GM23248 (cell line): Measurements from ENCODE around the gene METRNL.
"Not testable (repeated sequence)": the region's sequence is repeated elsewhere in the genome, so short reads cannot be mapped to it uniquely, and the experiment has no call there.

ENCODE experiments used
- EZH2 ChIP-seq: fragments of 200-600 bp; sonication (generic); IDR thresholded peaks from 2 replicates; pipeline ENCODE4 v1.6.1; 2018; ENCODE audit warnings: antibody characterized with exemption, mild to moderate bottlenecking; ENCODE audit not compliant: insufficient read depth, poor library complexity, severe bottlenecking
- EZH2phosphoT487 ChIP-seq: fragments of 200-600 bp; sonication (generic); IDR thresholded peaks from 2 replicates; pipeline ENCODE4 v1.6.1; 2018; ENCODE audit warnings: antibody characterized with exemption, moderate library complexity, mild to moderate bottlenecking, low read depth; ENCODE audit not compliant: insufficient read depth

GRCh38 chr17:83038983-83039382 is 40.4 kb upstream of the METRNL start:
- not testable (repeated sequence) for TF ChIP-seq EZH2phosphoT487, EZH2
